ENCODE measurements around the gene HS3ST6. TPM values are rescaled to one million over a fixed set of nuclear protein-coding genes. Genes with fewer than 3 reads are reported as not detected.
A peak's percentile ranks its signal among the peaks of the same experiment; 100 is the strongest.
"Not testable (repeated sequence)": the region's sequence is repeated elsewhere in the genome, so short reads cannot be mapped to it uniquely, and the experiment has no call there.

The HS3ST6 gene
- total RNA-seq, 1 donor from 2014 or later: 1.5 TPM

GRCh38 chr16:1877089-1877488 lies 41.1 kb downstream of the HS3ST6 start:
- DNase-seq: no peak

GRCh38 chr16:1876468-1876867 lies 41.7 kb downstream of the HS3ST6 start:
- DNase-seq: no peak

GRCh38 chr16:1876066-1876465 lies 42.1 kb downstream of the HS3ST6 start:
- DNase-seq: not testable (repeated sequence)

- DNase-seq: no peak
Measured at GRCh38 chr16:1874854-1875253, 43.4 kb downstream of the HS3ST6 start.

- DNase-seq: peak; percentile 23
Measured at GRCh38 chr16:1871974-1872635, 46.1 kb downstream of the HS3ST6 start, which contains the start of gene MEIOB. Gene MEIOB, minus strand, starts transcription at chr16:1872164. Its CDS starts 3,989 bp downstream, at chr16:1868175.

GRCh38 chr16:1870365-1871082 lies 47.7 kb downstream of the HS3ST6 start:
- no peak for DNase-seq

- DNase-seq: no peak
Measured at GRCh38 chr16:1865902-1866690, 52.1 kb downstream of the HS3ST6 start.

- DNase-seq: peak; percentile 70
Measured at GRCh38 chr16:1863681-1864460, 54.3 kb downstream of the HS3ST6 start.

GRCh38 chr16:1862394-1862793 lies 55.8 kb downstream of the HS3ST6 start:
- no peak for DNase-seq

- no peak for DNase-seq
Measured at GRCh38 chr16:1861730-1862129, 56.5 kb downstream of the HS3ST6 start.

Small RNA genes lying within 50 kb of the gene (small RNA-seq; reads per million reads assigned to genes)
- gene SNORA10 (ENCODE audit: low replicate concordance) (not detected), gene SNORA64 (ENCODE audit: low replicate concordance) (not detected)

Other genes with a start within 250 kb of the HS3ST6 start
- 40.4 TPM for gene JPT2, start 240.1 kb downstream of the HS3ST6 start, total RNA-seq
- gene MAPK8IP3, start 212.2 kb downstream of the HS3ST6 start, total RNA-seq: 45.0 TPM
- 29.6 TPM for gene NME3, start 146.9 kb downstream of the HS3ST6 start, total RNA-seq
- 10.6 TPM for gene EME2, start 145.6 kb downstream of the HS3ST6 start, total RNA-seq
- 41.5 TPM for gene MRPS34, start 145.3 kb downstream of the HS3ST6 start, total RNA-seq
- gene SPSB3, start 135.8 kb downstream of the HS3ST6 start, total RNA-seq: 43.5 TPM
- 59.2 TPM for gene NUBP2, start 135.5 kb downstream of the HS3ST6 start, total RNA-seq
- 0.31 TPM for gene IGFALS, start 124.7 kb downstream of the HS3ST6 start, total RNA-seq
- gene HAGH, start 91.6 kb downstream of the HS3ST6 start, total RNA-seq: 104 TPM
- 45.4 TPM for gene FAHD1, start 91.2 kb downstream of the HS3ST6 start, total RNA-seq
- 0.62 TPM for gene MEIOB, start 46.3 kb downstream of the HS3ST6 start, total RNA-seq
- 9.2 TPM for gene MSRB1, start 24.8 kb upstream of the HS3ST6 start, total RNA-seq
- gene RPL3L, start 36.3 kb upstream of the HS3ST6 start, total RNA-seq: 150 TPM
- gene NDUFB10, start 41.1 kb upstream of the HS3ST6 start, total RNA-seq: 155 TPM
- gene RPS2, start 46.4 kb upstream of the HS3ST6 start, total RNA-seq: 1,524 TPM
- not detected for gene RNF151, start 48.4 kb upstream of the HS3ST6 start, total RNA-seq
- 21.7 TPM for gene TBL3, start 53.6 kb upstream of the HS3ST6 start, total RNA-seq
- 2.5 TPM for gene NOXO1, start 63.1 kb upstream of the HS3ST6 start, total RNA-seq
- 10.2 TPM for gene GFER, start 65.8 kb upstream of the HS3ST6 start, total RNA-seq
- 4.7 TPM for gene SYNGR3, start 71.6 kb upstream of the HS3ST6 start, total RNA-seq
- 15.2 TPM for gene ZNF598, start 91.4 kb upstream of the HS3ST6 start, total RNA-seq
- gene NPW, start 101.4 kb upstream of the HS3ST6 start, total RNA-seq: 0.82 TPM
- 45.7 TPM for gene NHERF2, start 108.5 kb upstream of the HS3ST6 start, total RNA-seq
- 28.7 TPM for gene NTHL1, start 129.4 kb upstream of the HS3ST6 start, total RNA-seq
- gene TSC2, start 129.6 kb upstream of the HS3ST6 start, total RNA-seq: 57.2 TPM
- gene PKD1, start 217.5 kb upstream of the HS3ST6 start, total RNA-seq: 138 TPM
- gene RAB26, start 230.2 kb upstream of the HS3ST6 start, total RNA-seq: not detected
- gene TRAF7, start 237.4 kb upstream of the HS3ST6 start, total RNA-seq: 27.4 TPM